ENCODE measurements around the gene CATSPER1.

Gene CATSPER1

GRCh38 chr11:66045177-66045639, 18.9 kb upstream of the CATSPER1 start:
- FAIRE-seq (no peak), DNase-seq (ENCODE audit: insufficient read length, low spot score) (peak; percentile 87)
- TF ChIP-seq CTCF (IDR thresholded peaks at IDR 0.05; ENCODE audit: insufficient read depth, missing control alignments): peak; percentile 85

GRCh38 chr11:66044757-66045156, 18.5 kb upstream of the CATSPER1 start:
- FAIRE-seq: no peak

GRCh38 chr11:66042996-66043906, 17.0 kb upstream of the CATSPER1 start:
- TF ChIP-seq CTCF (IDR thresholded peaks at IDR 0.05; ENCODE audit: insufficient read depth, missing control alignments): no peak
- FAIRE-seq: no peak

More at GRCh38 chr11:66044757-66045156, 18.5 kb upstream of the CATSPER1 start:
- TF ChIP-seq CTCF (IDR thresholded peaks at IDR 0.05; ENCODE audit: insufficient read depth, missing control alignments): no peak
- DNase-seq (ENCODE audit: insufficient read length, low spot score): no peak

GRCh38 chr11:66042227-66042995, 16.1 kb upstream of the CATSPER1 start:
- FAIRE-seq (no peak), DNase-seq (ENCODE audit: insufficient read length, low spot score) (no peak)
- TF ChIP-seq CTCF (IDR thresholded peaks at IDR 0.05; ENCODE audit: insufficient read depth, missing control alignments): no peak

More at GRCh38 chr11:66042996-66043906, 17.0 kb upstream of the CATSPER1 start:
- DNase-seq (ENCODE audit: insufficient read length, low spot score): no peak

GRCh38 chr11:66039765-66040164, 13.5 kb upstream of the CATSPER1 start:
- no peak for DNase-seq (ENCODE audit: insufficient read length, low spot score)
- TF ChIP-seq CTCF (IDR thresholded peaks at IDR 0.05; ENCODE audit: insufficient read depth, missing control alignments): no peak
- no peak for FAIRE-seq

- FAIRE-seq: no peak
- DNase-seq (ENCODE audit: insufficient read length, low spot score): no peak
- TF ChIP-seq CTCF (IDR thresholded peaks at IDR 0.05; ENCODE audit: insufficient read depth, missing control alignments): no peak
Observed at GRCh38 chr11:66037327-66037726, 11.0 kb upstream of the CATSPER1 start.

All from D721Med (cell line).